Measurements from ENCODE around the gene TMPRSS7.

- TF ChIP-seq CTCF (IDR thresholded peaks at IDR 0.05; ENCODE audit: borderline replicate concordance, extremely low read depth, low read length, poor library complexity, severe bottlenecking) (no peak), EZH2 (IDR thresholded peaks at IDR 0.05; ENCODE audit: borderline replicate concordance, low read depth, low read length, severe bottlenecking) (no peak)
Measured at GRCh38 chr3:112018712-112019111, 15.8 kb upstream of the TMPRSS7 start.

Measured in DND-41 (cell line).